Measurements from ENCODE around the gene SIRT3. TPM values are rescaled to one million over a fixed set of nuclear protein-coding genes. Genes with fewer than 3 reads are reported as not detected.

The SIRT3 gene
- total RNA-seq, 1 donor from 2014 or later, result 17.0 TPM

Other genes with a start within 250 kb of the SIRT3 start
- not detected in 2 replicates for gene SCGB1C1, start 43.3 kb downstream of the SIRT3 start, total RNA-seq
- gene BET1L, start 28.9 kb downstream of the SIRT3 start, total RNA-seq, result 43.7 and 46.3 TPM in 2 replicates
- 109 and 110 TPM in 2 replicates for gene RIC8A, start 28.6 kb downstream of the SIRT3 start, total RNA-seq
- gene PSMD13, start 634 bp upstream of the SIRT3 start, total RNA-seq, result 255 and 258 TPM in 2 replicates
- 0.97 and 1.1 TPM in 2 replicates for gene NLRP6, start 42.1 kb upstream of the SIRT3 start, total RNA-seq
- 62.0 and 62.8 TPM in 2 replicates for gene PGGHG, start 52.8 kb upstream of the SIRT3 start, total RNA-seq
- not detected in 2 replicates for gene IFITM5, start 63.2 kb upstream of the SIRT3 start, total RNA-seq
- gene IFITM2, start 71.5 kb upstream of the SIRT3 start, total RNA-seq, result 680 and 689 TPM in 2 replicates
- gene IFITM1, start 77.7 kb upstream of the SIRT3 start, total RNA-seq, result 256 and 260 TPM in 2 replicates
- gene IFITM3, start 84.5 kb upstream of the SIRT3 start, total RNA-seq, result 3.5 and 3.7 TPM in 2 replicates
- 1.5 and 2.9 TPM in 2 replicates for gene B4GALNT4, start 133.2 kb upstream of the SIRT3 start, total RNA-seq
- gene PKP3, start 157.9 kb upstream of the SIRT3 start, total RNA-seq, result not detected in 2 replicates
- gene SIGIRR, start 178.7 kb upstream of the SIRT3 start, total RNA-seq, result 41.5 and 53.4 TPM in 2 replicates
- gene ANO9, start 205.7 kb upstream of the SIRT3 start, total RNA-seq, result 35.4 and 36.9 TPM in 2 replicates
- 32.1 and 34.4 TPM in 2 replicates for gene PTDSS2, start 213.9 kb upstream of the SIRT3 start, total RNA-seq